HL-60 (cell line): ENCODE results near the gene SLC10A7.

Experiments used
- DNase-seq, 2 experiments: peaks; one replicate each; pipeline ENCODE4 v3.0.0-alpha.2; 2010 to 2020; ENCODE audit warnings: low read depth in 1 of 2, low spot score in 1 of 2
- H3K27ac ChIP-seq: fragments of 250-450 bp; sonication (Bioruptor Pico); replicated peaks from 2 replicates; pipeline ENCODE4 v1.5.1; 2020; ENCODE audit warnings: mild to moderate bottlenecking, moderate library complexity
- H3K27me3 ChIP-seq: fragments of 250-450 bp; sonication (Bioruptor Pico); 2 replicates; pipeline ENCODE4 v1.5.1; 2021; ENCODE audit warnings: mild to moderate bottlenecking, moderate library complexity; ENCODE audit not compliant: insufficient read depth, poor library complexity, severe bottlenecking
- H3K4me3 ChIP-seq: replicated peaks from 2 replicates; pipeline ENCODE4 v1.5.1; 2011; ENCODE audit warnings: mild to moderate bottlenecking, control low read depth, low read length; ENCODE audit not compliant: insufficient read depth
- CTCF ChIP-seq: IDR thresholded peaks from one replicate; pipeline ENCODE4 v1.5.1; 2011; ENCODE audit warnings: low read length, control low read depth, inconsistent platforms; ENCODE audit not compliant: insufficient read depth
- GABPA ChIP-seq: IDR thresholded peaks from 2 replicates; pipeline ENCODE4 v1.6.1; 2012; ENCODE audit warnings: low read depth
- POLR2AphosphoS5 ChIP-seq: IDR thresholded peaks from 2 replicates; pipeline ENCODE4 v1.6.1; 2012; ENCODE audit warnings: low read depth
- SPI1 ChIP-seq: IDR thresholded peaks from 2 replicates; pipeline ENCODE4 v1.6.1; 2012; ENCODE audit warnings: low read depth, mild to moderate bottlenecking, borderline replicate concordance
- TF ChIP-seq, protein P1 (sequence below): IDR thresholded peaks from 2 replicates; pipeline ENCODE4 v1.6.1; 2012; ENCODE audit warnings: low read depth; ENCODE audit not compliant: insufficient replicate concordance

SLC10A7 gene

GRCh38 chr4:146318894-146319293 is 202.8 kb downstream of the SLC10A7 start:
- no peak for TF ChIP-seq GABPA
- TF ChIP-seq, protein P1, sequence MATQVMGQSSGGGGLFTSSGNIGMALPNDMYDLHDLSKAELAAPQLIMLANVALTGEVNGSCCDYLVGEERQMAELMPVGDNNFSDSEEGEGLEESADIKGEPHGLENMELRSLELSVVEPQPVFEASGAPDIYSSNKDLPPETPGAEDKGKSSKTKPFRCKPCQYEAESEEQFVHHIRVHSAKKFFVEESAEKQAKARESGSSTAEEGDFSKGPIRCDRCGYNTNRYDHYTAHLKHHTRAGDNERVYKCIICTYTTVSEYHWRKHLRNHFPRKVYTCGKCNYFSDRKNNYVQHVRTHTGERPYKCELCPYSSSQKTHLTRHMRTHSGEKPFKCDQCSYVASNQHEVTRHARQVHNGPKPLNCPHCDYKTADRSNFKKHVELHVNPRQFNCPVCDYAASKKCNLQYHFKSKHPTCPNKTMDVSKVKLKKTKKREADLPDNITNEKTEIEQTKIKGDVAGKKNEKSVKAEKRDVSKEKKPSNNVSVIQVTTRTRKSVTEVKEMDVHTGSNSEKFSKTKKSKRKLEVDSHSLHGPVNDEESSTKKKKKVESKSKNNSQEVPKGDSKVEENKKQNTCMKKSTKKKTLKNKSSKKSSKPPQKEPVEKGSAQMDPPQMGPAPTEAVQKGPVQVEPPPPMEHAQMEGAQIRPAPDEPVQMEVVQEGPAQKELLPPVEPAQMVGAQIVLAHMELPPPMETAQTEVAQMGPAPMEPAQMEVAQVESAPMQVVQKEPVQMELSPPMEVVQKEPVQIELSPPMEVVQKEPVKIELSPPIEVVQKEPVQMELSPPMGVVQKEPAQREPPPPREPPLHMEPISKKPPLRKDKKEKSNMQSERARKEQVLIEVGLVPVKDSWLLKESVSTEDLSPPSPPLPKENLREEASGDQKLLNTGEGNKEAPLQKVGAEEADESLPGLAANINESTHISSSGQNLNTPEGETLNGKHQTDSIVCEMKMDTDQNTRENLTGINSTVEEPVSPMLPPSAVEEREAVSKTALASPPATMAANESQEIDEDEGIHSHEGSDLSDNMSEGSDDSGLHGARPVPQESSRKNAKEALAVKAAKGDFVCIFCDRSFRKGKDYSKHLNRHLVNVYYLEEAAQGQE, result no peak
- no peak overlapping the region for H3K4me3 ChIP-seq
- DNase-seq, result no peak
- no peak overlapping the region for H3K27ac ChIP-seq
- H3K27me3 ChIP-seq, result no peaks in the 10 kb centered on the region

DNA sequence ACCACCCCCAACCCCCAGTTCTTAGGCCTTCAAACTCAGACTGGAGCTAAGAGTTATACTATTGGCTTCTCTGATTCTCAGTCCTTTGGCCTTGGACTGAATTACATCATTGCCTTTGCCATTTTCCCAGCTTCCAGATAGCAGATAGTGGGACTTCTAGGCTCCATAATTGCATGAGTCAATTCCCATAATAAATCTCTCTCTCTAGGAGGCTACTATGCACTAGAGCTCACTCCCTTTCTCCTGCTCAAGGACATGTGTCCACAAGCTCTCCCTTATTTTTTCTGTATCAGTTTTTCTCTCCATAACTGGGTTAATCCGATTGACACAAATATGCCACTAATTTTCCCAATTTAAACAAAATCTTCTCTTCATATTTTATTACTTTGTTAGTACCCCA is 204.0 kb downstream of the SLC10A7 start:
- no peaks in the 10 kb centered on the region for H3K27me3 ChIP-seq
- no peak overlapping the region for H3K27ac ChIP-seq
- TF ChIP-seq, protein P1, result no peak
- no peak for TF ChIP-seq CTCF
- no peak for TF ChIP-seq SPI1
- no peak for TF ChIP-seq POLR2AphosphoS5
- no peak for TF ChIP-seq GABPA
- no peak overlapping the region for H3K4me3 ChIP-seq
- no peak for DNase-seq

DNA sequence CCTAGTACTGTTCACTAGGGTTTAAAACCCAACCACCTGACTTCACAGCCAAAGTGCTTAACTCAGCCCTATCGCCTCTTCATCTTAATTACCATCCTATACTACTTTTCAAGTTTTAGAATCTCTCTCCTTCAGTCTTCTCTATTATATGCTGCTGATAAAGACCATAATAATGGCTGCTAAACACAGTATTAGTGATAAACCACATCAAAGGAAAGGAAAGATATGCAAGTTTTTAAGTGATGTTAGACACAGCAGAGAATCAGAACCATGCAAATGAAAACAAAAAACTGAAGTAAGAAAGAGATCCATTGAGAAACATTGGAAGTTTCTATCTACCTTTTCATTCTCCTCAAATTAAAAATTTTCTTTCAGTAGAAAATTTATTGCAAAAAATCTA is 206.6 kb downstream of the SLC10A7 start:
- no peaks in the 10 kb centered on the region for H3K27me3 ChIP-seq
- no peak for DNase-seq
- no peak for TF ChIP-seq POLR2AphosphoS5
- TF ChIP-seq CTCF, result no peak
- no peak for TF ChIP-seq GABPA
- no peak overlapping the region for H3K27ac ChIP-seq
- no peak overlapping the region for H3K4me3 ChIP-seq

GRCh38 chr4:146311238-146311970 is 210.3 kb downstream of the SLC10A7 start:
- Histone ChIP-seq H3K27me3 (no peaks in the 10 kb centered on the region), H3K27ac (no peak overlapping the region), H3K4me3 (no peak overlapping the region)
- TF ChIP-seq, protein P1, result no peak
- TF ChIP-seq POLR2AphosphoS5 (no peak), CTCF (no peak), GABPA (no peak), SPI1 (no peak)
- DNase-seq, result no peak
